GM15510 (cell line): Measurements from ENCODE around the gene FBXO34.

ENCODE experiments used
- POLR2A ChIP-seq: IDR thresholded peaks from 3 replicates; pipeline ENCODE4 v1.6.1; 2011; ENCODE audit warnings: borderline replicate concordance; ENCODE audit not compliant: insufficient read length; ENCODE audit errors: extremely low read depth

The FBXO34 gene

GRCh38 chr14:55372825-55373224 is 101.6 kb downstream of the FBXO34 start:
- TF ChIP-seq POLR2A: no peak

DNA sequence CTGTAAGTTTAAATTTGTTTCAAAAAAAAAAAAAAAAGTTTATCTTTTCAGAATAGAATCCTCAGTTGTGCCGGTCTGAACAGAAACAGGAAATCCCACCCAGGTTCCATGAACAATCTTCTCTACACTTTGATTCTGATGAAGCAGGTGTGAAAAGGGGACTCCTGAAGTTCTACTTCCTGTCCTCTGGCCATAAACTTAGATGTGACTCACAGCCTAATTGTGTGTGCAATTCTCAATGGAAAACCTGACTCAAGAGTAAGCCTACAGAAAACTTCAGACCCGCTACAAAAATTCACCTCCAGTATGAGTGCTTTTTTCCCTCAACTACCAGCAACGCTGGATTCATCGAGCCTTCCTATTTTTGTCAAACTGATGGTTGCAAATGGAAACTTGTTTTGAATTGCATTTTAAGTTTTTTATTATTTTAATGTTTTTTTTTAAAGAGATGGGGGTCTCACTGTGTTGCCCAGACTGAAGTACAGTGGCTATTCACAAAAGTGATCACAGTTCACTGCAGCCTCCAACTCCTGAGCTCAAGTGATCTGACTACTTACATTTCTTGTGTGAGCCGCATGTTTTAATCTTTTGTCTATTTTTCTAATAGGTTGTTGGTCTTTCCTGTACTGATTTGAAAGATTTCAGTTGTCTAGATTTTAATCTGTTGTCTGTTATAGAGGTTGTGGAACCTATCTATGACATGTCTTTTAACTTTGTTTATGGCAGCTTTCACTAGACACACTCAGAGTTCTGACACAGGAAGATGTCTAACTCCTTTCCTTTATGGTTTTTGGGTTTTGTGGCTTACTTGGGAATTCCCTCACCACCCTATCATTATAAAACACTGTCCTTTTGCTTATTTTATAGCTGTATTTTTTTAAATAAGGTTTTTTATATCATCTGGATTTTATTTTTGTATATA is 102.8 kb downstream of the FBXO34 start:
- TF ChIP-seq POLR2A: no peak

- TF ChIP-seq POLR2A: no peak
Observed at GRCh38 chr14:55374771-55375170, 103.5 kb downstream of the FBXO34 start.

DNA sequence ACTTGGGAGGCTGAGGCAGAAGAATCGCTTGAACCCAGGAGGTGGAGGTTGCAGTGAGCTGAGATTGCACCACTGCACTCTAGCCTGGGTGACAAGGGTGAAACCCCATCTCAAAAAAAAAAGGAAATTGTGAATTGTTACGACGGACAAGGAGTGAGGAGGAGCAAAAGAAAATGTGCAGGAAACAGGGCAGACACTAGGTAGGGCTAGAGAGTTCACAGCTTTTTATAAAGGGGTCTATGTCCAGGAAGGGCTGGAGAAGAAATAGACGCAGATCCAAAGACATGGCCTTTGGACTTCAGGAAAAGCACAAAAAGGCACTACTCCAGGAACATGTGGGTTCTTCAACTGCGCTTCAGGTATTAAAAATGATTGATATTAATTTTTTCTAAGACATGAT is 106.0 kb downstream of the FBXO34 start:
- no peak for TF ChIP-seq POLR2A

GRCh38 chr14:55381040-55381439 is 109.8 kb downstream of the FBXO34 start:
- TF ChIP-seq POLR2A: no peak

DNA sequence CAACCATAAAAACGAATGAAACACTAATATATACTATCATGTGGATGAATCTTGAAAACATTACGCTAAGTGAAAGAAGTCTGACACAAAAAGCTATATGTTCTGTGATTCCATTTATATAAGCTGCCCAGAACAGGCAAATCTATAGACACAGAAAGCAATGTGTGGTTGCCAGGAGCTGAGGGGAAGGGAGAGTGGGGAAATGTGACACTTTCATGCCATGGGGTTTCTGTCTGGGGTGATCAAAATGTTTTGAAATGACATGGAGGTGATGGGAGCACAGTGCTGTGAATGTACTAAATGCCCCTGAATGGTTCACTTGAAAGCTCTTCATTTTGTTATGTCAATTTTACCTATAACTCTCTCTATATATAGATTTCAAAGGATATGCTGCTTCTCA is 110.3 kb downstream of the FBXO34 start:
- no peak for TF ChIP-seq POLR2A

DNA sequence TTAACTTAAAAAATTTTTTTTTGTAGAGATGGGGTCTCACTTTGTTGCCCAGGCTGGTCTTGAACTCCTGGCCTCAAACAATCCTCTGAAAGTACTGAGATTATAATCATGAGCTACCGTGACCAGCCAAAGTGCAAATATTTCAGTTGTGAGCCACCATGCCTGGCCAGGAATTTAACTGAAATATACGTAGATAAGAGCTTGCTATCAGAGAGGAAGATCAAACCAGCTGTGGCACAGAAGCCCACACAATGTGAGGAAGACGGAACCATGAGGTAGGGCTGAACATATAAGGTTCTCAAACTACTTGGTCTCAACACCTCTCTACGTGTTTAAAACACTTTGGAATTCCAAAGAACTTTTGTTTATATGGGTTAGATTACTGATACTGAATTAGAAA is 111.3 kb downstream of the FBXO34 start:
- TF ChIP-seq POLR2A: no peak

- no peak for TF ChIP-seq POLR2A
Observed at GRCh38 chr14:55383541-55384140, 112.4 kb downstream of the FBXO34 start.

- no peak for TF ChIP-seq POLR2A
Observed at GRCh38 chr14:55384536-55384935, 113.3 kb downstream of the FBXO34 start.

- TF ChIP-seq POLR2A: no peak
Observed at GRCh38 chr14:55386037-55386808, 115.0 kb downstream of the FBXO34 start.

DNA sequence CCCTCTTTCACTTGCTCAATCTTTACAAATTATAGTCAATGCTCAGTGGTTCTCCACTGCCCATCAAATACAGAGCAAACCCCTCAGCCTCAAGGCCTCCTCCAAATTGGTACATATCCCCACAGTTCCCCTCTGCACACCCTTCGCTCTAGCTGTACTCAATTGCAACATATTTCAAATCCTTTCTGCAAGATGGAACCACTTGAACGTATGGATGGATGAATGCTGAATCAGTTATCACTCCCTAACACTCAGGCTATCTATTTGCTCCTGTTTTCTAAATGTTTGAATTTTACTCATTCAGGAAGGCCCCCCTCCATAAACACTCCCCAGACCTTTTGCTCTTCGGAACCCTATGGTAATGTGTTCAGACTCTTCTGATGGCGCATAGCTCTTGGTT is 115.9 kb downstream of the FBXO34 start:
- TF ChIP-seq POLR2A: no peak

GRCh38 chr14:55388160-55388559 is 116.9 kb downstream of the FBXO34 start:
- no peak for TF ChIP-seq POLR2A

GRCh38 chr14:55389330-55389729 is 118.1 kb downstream of the FBXO34 start:
- TF ChIP-seq POLR2A: no peak

DNA sequence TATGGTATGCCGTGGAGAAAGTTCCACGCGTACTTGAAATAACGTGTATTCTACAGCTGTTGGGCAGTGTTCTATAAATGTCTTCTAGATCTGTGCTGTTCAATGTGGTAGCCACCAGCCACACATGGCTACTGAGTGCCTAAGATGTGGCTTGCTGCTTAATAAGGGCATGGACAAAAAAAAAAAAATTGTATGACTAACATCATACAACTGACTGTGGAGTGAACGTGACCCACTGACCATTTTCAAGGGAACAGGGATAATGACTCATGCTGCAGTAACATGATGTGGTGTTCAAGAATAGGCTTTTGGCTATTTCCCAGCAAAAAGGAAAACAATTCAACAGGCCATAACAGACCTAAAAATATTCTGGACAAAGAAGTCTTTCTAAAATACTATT is 127.5 kb downstream of the FBXO34 start:
- no peak for TF ChIP-seq POLR2A

DNA sequence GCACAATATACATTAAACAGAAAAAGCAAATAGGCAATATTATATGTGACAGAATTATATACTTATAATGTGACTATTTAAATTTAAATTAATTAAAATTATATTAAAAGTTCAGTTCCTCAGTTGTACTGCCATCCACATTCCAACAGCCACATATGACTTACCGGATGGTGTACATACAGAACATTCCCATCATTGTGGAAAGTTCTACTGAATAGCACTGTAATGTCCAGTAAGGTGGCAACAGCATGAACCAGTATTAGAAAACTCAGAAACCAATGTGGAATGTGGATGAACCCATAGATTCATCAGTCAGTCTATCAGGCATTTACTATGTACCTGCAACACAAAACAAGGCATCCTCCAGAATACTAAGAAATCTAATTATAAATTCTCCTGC is 128.0 kb downstream of the FBXO34 start:
- TF ChIP-seq POLR2A: no peak
